SU-DHL-6 (cell line): ENCODE results near the gene MAP4K5.

ENCODE experiments used
- H2AFZ ChIP-seq: fragments of 200-600 bp; sonication (generic); 2 replicates; pipeline ENCODE4 v1.6.1; 2014; ENCODE audit warnings: low read depth, mild to moderate bottlenecking, moderate library complexity, mixed read lengths, antibody characterized with exemption, low read length; ENCODE audit not compliant: severe bottlenecking
- H3F3A ChIP-seq: fragments of 200-600 bp; shearing (Covaris generic); 2 replicates; pipeline ENCODE4 v1.6.0; 2016; ENCODE audit warnings: antibody characterized with exemption, mild to moderate bottlenecking; ENCODE audit not compliant: insufficient read depth
- H3K27ac ChIP-seq: fragments of 200-600 bp; sonication (generic); 2 replicates; pipeline ENCODE4 v1.5.1; 2016; ENCODE audit warnings: low read depth, mild to moderate bottlenecking, low read length, moderate library complexity, mixed read lengths
- H3K27me3 ChIP-seq: fragments of 200-600 bp; sonication (generic), shearing (Covaris generic); 2 replicates; pipeline ENCODE4 v1.6.0; 2014; ENCODE audit warnings: mild to moderate bottlenecking, low read length
- H3K36me3 ChIP-seq: fragments of 200-600 bp; sonication (generic); 2 replicates; pipeline ENCODE4 v1.6.1; 2014; ENCODE audit warnings: mild to moderate bottlenecking, low read length, mixed read lengths
- H3K4me2 ChIP-seq: fragments of 300-600, 200-600 bp; shearing (Covaris generic), sonication (generic); 2 replicates; pipeline ENCODE4 v1.6.0; 2014; ENCODE audit warnings: low read length, low read depth, mild to moderate bottlenecking; ENCODE audit not compliant: poor library complexity, severe bottlenecking
- H3K4me3 ChIP-seq: fragments of 200-600 bp; sonication (generic); 2 replicates; pipeline ENCODE4 v1.5.1; 2014; ENCODE audit warnings: antibody characterized with exemption, low read length, mild to moderate bottlenecking, mixed read lengths; ENCODE audit not compliant: insufficient read depth, poor library complexity, severe bottlenecking
- H3K79me2 ChIP-seq: fragments of 200-600 bp; sonication (generic); 2 replicates; pipeline ENCODE4 v1.6.1; 2014; ENCODE audit warnings: mild to moderate bottlenecking, low read length, moderate library complexity; ENCODE audit not compliant: insufficient read depth
- H3K9ac ChIP-seq: fragments of 200-600 bp; sonication (generic); 2 replicates; pipeline ENCODE4 v1.7.0; 2014; ENCODE audit warnings: mild to moderate bottlenecking, low read length
- H3K9me2 ChIP-seq: fragments of 200-600 bp; sonication (generic); replicated peaks from 2 replicates; pipeline ENCODE4 v1.6.1; 2014; ENCODE audit warnings: low read length; ENCODE audit not compliant: insufficient read depth
- H3K9me3 ChIP-seq: fragments of 200-600 bp; sonication (generic); 2 replicates; pipeline ENCODE4 v1.6.1; 2014; ENCODE audit warnings: low read length, mixed read lengths; ENCODE audit not compliant: insufficient read depth
- H4K20me1 ChIP-seq: fragments of 200-600 bp; sonication (generic); 2 replicates; pipeline ENCODE4 v1.6.1; 2014; ENCODE audit warnings: low read depth, mild to moderate bottlenecking, antibody characterized with exemption, low read length, moderate library complexity, mixed read lengths
- CTCF ChIP-seq: fragments of 200-600 bp; sonication (generic); IDR thresholded peaks from one replicate; pipeline ENCODE4 v1.5.1; 2017; ENCODE audit warnings: antibody characterized with exemption, mild to moderate bottlenecking, low read length, moderate library complexity; ENCODE audit not compliant: insufficient read depth, poor library complexity, severe bottlenecking
- EZH2phosphoT487 ChIP-seq: fragments of 200-600 bp; sonication (generic), shearing (Covaris generic); conservative IDR thresholded peaks from 2 replicates; pipeline ENCODE4 v1.6.1; 2018; ENCODE audit warnings: mild to moderate bottlenecking, antibody characterized with exemption, low read length, moderate library complexity, mixed read lengths

Gene MAP4K5

GRCh38 chr14:50533241-50533705 lies 904 bp upstream of the MAP4K5 start:
- Histone ChIP-seq H3K79me2 (peaks cover 35% of the 10 kb centered on the region), H3F3A (peaks cover 3% of the 10 kb centered on the region; the same call in 1 of the 2 replicates), H3K4me2 (peak overlapping the region; percentile 96), H3K9ac (peak overlapping the region; percentile 93), H3K36me3 (no peaks in the 10 kb centered on the region; the same call in 1 of the 2 replicates), H3K9me2 (no peaks in the 10 kb centered on the region), H3K27ac (no peak overlapping the region; the same call in 1 of the 2 replicates), H4K20me1 (no peaks in the 10 kb centered on the region), H3K4me3 (peak overlapping the region; percentile 77), H3K27me3 (no peaks in the 10 kb centered on the region), H2AFZ (peak overlapping the region; percentile 70), H3K9me3 (no peaks in the 10 kb centered on the region)
- TF ChIP-seq EZH2phosphoT487 (no peak), CTCF (no peak)

- TF ChIP-seq EZH2phosphoT487 (no peak), CTCF (no peak)
- no peaks in the 10 kb centered on the region for H4K20me1 ChIP-seq
- no peaks in the 10 kb centered on the region; the same call in 1 of the 2 replicates for H3K36me3 ChIP-seq
- no peaks in the 10 kb centered on the region for H3K9me2 ChIP-seq
- peak overlapping the region; percentile 93 for H3K9ac ChIP-seq
- H3K79me2 ChIP-seq, result peaks cover 47% of the 10 kb centered on the region
- H3K4me3 ChIP-seq, result peak overlapping the region; percentile 77
- peaks cover 3% of the 10 kb centered on the region; the same call in 1 of the 2 replicates for H3F3A ChIP-seq
- H2AFZ ChIP-seq, result peak overlapping the region; percentile 70
- H3K4me2 ChIP-seq, result peak overlapping the region; percentile 96
- no peaks in the 10 kb centered on the region for H3K27me3 ChIP-seq
- H3K9me3 ChIP-seq, result no peaks in the 10 kb centered on the region
- H3K27ac ChIP-seq, result peak overlapping the region; percentile 41
Observed at GRCh38 chr14:50531595-50532501, 521 bp downstream of the MAP4K5 start.

GRCh38 chr14:50530794-50531365 lies 1.5 kb downstream of the MAP4K5 start:
- Histone ChIP-seq H3K79me2 (peaks cover 52% of the 10 kb centered on the region), H3K4me2 (peak overlapping the region; percentile 96), H3K9ac (peak overlapping the region; percentile 93), H3K36me3 (no peaks in the 10 kb centered on the region; the same call in 1 of the 2 replicates), H3F3A (peaks cover 3% of the 10 kb centered on the region; the same call in 1 of the 2 replicates), H2AFZ (no peak overlapping the region), H3K9me2 (no peaks in the 10 kb centered on the region), H3K4me3 (peak overlapping the region; percentile 77), H3K9me3 (no peaks in the 10 kb centered on the region), H3K27me3 (no peaks in the 10 kb centered on the region), H4K20me1 (no peaks in the 10 kb centered on the region), H3K27ac (no peak overlapping the region)
- no peak for TF ChIP-seq EZH2phosphoT487
- TF ChIP-seq CTCF, result no peak
